GM18907 (cell line): ENCODE results near the gene SHC1.
A peak's percentile ranks its signal among the peaks of the same experiment; 100 is the strongest.

ENCODE experiments used
- ATAC-seq: cut with Tn5 transposase; IDR thresholded peaks from one replicate; pipeline ENCODE4 v1.9.1; 2021; ENCODE audit warnings: mild to moderate bottlenecking, moderate library complexity; ENCODE audit not compliant: unreplicated experiment

SHC1 gene

DNA sequence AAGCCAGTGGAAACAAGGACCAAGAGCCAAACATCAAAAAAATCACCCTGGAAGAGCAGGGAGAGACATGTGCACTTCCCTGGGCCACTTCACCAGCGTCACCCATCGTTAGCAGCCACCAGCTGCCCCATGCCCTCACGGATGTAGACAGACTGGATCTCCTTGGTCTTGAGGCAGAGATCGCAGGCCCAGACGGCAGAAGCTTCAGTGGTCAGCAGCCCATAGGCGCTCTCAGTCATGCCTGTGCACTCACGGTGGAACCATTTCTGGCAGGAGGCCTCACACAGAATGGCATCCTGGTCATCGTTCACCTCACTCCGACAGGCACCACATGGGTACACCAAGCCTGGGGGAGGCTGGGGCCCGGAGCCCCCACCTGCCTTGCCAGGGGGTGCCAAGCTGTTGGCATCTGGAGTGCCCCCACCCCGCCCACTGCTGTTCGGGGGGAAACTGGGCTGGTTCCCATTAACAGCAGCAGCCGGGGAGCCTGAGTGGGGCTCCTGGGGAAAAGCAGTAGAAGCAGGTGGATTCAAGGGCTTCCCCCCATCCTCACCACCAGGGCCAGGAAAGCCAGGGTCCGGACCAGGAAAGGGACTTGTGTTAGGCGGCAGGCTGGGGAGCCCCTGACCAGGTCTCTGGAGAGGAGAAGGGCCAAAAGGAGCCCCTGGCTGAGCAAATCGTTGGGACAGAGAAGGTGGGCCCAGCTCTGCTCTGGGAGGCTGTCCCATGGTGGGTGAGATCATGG is 11.7 kb downstream of the SHC1 start:
- ATAC-seq = no peak

DNA sequence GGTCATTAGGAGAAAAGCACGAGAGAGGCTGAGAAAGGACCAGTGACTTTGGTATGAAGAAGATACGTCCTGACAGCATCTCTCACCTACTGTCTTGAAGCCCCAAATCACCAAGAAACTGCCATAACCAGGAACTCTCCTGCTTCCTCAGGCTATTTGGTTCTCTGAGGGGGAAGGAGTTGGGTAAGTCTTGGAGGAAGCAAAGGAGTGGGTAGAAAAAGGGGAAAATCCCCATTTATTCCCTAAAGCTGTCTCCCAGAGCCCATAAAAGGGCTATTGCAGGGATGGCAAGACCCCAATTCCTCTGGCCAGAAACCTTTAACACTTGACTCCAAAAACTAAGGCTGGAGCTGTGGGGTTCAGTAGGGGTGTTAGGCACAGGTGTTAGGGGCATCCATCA is 12.5 kb downstream of the SHC1 start:
- ATAC-seq = no peak

DNA sequence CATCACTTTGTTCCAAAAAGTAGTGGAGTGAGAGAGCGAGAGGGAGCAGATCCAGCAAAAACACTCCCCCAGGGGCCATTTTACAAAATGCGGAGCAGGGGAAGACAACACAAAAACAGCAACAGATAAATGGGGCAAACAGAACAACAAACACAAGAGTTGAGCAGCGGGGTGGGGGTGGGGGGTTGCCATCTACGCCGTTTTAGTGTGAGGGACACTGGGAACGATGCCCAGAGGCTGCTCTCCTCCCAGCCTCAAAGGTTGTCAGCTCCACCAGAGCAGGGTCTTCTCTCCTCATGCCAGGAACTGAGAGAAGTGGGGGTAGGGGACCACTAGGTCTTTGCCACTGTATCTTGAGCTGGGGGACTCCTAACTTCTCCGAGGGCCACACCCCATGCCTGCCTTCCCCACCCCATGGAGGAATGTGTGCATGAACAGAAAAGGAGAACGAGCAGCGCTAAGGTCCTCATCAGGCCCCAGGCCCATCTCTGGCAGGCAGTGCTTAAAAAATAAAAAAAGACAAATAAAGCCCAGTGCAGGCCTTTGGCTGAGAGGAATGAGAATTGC is 13.4 kb downstream of the SHC1 start:
- ATAC-seq = no peak

DNA sequence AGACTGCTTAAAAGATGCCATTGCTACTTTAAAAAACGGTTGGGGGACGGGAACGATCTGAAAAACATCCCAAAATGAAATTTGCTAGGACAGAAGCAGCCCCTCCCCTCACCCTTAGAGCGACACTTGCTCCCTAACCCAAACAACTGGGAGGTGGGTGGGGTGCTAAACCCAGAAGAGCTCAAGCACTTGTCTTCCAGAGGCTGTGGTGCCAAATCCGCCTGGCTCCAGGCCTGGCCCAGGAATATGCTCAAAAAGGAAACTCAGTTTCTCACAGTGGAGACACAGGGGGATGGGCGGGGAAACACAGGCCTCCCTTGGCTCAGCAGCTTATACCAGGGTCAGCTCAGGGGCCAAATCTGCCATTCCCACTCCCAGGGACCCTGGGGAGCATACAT is 14.0 kb downstream of the SHC1 start:
- ATAC-seq = no peak

DNA sequence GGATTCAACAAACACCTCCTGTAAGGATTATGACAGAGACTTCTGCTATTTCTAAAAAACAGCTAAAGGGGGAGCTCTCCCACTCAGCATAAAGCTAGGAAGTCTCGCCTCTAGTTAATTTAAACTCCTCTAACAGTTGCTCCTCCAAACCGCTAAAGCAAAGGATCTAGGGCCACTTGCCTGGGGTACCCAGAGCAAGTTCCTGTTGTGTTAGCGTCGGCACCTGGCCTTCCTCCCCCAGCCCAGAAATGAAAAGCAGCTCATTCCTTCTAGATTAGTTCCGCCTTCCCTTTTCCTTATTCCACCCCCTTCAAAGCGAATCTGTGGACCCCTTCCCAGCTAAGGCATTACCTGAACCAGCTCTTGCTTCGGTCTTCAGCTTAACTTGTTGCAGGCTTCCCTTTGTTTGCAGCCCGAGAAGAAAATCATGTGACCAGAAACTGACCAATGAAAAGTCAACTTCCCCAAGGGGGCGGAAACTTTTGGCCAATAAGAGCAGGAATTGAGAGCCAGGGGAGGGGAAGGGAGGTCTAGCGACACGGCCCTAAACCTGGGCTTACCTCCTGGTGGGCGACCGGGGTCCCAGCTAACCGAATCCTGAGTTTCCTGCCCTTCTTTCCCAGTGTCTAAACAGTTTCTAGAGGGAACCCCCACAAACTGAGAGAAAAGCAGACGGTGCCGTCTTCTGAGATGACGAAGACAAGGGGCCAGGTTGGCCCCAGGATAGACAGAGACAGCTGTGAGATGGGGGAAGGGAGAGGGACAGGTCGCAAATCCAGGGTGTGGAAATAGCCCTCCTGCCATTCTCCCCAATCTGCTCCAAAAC is 14.6 kb downstream of the SHC1 start, which contains the start of gene PBXIP1:
Gene PBXIP1, minus strand, starts transcription at position 382 of the 826 bp plus-strand sequence. CDS start 2,378 bp downstream, outside the sequence.
- ATAC-seq = peak; percentile 57

DNA sequence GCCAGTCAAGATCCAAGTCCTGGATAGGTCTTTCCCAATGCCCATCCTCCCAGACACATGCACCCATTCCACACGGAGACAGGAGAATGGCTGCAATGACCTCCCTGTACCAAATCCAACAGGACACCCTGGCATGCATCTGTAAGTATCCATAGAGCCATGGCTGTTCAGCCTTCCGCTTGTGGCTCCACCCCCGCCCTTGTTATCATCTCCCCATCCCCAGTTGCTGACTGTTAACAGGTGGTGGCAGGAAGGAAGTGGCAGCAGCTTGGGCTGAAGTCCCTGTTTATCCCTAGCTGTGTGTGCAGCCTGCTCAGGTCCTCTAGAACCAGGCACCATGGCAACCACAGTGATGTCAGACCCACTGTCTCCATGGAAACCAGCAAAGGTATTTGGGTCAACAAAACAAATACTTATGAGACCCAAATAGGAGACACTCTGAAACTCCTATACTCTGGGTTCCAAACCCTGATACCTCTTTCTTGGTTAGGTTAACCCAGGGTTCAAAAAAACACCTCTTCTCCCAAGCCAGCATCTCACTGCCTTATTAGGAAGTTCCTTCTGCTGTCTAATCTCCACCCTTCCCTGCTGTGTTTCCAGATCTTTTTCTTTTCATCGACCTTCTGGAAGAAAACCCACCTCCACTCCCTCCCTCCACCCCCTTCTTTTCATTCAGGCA is 15.4 kb downstream of the SHC1 start:
- no peak for ATAC-seq

DNA sequence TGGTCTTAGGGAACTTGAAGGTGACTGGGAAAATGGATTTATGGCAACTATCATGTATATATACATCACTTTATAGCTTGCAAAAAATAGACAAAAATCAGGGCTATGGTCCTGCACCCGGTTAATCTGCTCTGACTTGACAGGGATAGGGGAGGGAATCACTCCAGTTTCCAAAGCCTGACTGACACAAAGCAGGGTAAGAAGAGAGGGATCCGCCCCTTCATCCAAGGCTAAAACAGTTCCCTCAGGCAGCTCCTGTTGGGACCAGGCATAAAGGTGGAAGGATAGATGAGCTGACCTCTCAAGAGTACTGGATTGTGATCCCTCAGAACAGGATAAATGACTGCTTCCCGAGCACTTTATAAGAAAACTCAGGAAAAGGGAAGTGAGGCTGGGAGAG is 16.0 kb downstream of the SHC1 start:
- no peak for ATAC-seq

DNA sequence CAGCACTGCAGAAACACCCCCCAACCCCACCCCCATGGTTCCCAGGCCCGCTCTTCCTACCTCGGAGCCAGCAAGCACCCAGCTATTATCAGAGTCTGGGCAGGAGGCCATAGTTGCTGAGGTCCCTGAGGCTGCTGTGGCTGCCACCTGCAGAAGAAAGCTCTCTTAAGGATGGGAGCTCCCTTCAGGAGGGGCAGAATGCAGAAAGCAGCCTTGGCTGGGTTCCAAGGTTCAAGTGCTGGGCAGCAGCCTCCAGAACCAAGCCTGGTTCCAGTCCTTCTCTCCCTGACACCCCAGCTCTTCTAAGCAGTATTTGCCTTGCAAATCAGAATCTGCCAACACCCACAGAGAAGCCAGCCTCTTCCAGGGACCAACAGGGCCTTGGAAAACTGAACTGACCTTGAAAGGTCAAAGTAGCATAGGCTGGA is 16.9 kb downstream of the SHC1 start:
- ATAC-seq = no peak

DNA sequence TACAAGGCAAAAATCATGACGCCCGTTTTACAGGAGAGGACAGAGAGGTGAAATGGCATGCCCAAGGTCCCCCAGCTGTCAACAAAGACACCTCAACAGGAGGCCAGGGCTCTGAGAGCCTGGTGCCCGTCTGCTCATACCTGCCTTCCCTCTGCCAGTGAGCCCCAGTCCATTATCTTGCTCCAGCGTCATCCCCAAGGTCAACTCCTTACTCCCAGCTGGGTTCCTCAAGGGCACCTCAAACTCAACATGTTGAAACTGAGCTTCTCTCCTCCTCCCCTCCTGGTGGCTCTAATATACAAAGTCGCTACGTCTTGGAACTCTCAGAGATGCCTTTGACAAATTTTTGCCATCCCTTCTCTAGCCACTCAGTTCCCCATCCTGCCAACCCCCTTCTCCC is 17.9 kb downstream of the SHC1 start:
- no peak for ATAC-seq

DNA sequence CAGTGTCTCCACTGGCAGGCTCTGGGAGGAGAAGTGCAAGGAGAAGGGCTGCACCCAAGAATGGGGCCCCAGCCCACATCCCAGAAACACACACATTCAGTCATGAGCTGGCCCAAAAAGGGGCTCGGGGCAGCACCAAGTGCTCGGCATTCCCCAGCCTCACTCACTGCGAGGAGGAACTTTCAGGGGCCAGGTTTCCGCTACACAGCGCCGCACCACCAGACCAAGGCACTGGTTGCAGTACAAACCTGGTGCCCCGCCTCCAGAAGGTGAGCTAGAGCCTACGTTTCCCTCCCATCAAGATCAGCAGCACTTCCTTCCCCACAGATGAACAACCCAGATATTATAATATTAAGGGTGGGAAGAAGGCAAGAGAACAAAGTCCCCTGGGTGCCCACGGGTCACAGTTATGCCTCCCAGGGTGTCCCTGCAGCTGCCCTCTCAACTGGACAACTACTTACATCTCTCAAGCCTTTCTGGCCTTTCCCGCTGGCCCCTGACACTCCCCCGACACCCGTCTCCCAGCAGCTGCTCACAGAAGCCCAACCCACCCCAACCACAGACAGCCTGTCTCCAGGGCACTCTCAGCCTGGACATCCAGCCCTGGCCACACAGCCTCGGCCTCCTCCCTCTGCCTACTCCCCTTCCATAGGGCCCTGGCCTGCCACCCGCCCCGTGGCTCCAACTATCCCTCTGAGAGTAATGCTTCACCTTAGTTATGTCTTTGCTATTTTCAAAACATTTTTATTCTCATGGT is 18.5 kb downstream of the SHC1 start:
- no peak for ATAC-seq

DNA sequence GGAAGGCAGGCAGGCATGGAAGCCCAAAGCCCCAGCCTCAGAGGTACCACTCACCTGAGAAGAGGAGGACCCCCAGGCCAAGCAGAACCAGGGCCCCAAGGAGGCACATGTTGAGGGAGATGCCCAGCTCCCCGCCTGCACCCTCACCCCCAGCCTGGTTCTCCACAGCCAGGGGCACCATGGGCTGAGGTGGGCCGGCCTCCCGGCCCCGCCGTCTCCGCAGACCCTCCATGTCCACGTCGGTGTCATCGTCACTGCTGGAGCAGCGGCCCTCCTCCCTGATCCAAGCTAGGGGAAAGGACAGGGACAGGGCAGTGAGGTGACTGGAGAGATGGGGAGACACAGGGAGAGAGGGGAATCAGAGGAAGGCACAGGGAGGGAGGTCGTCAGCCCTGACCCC is 22.5 kb downstream of the SHC1 start:
- no peak for ATAC-seq

DNA sequence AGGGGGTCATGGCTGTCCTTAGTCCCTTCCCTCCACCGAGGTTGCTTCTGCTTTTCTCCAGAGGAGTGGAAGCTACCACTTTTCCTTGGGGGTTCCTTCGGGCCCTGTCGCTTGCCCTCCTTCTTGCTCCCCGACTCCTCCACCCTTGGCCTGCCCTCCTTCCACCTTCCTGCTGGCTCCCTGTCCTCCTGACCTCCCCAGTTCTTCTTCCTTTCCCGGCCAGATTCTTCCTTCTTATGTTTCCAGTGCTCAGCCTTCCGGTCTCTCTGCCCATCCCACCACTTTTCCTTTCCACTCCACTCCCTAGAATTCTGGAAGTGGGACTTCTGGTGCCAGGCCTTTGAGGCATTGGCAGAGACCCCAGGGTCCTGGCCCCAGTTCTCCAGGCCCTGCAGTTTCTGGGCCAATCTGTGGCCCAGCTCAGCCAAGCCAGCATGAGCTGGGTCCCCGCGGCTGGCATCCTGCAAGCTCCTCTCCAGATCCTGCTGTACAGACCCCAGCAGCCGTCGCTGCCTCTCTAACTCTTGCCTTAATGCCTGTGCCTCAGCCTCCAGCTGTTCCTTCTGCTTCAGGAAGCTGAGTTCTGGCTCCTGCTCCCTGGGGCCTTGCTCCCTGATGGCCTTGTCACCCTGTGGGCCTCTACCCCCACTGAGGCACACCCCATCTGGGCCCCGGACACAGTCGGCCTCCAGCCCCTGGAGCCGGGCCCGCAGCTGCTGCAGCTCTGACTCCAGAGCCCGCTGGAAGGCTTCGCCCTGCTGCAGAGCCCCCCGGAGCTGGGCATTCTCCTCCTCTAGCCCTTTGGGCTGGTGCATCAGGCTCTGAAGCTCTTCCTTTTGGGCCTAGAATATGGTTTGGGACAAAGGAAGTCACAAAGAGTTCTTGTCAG is 24.3 kb downstream of the SHC1 start:
- ATAC-seq = no peak

DNA sequence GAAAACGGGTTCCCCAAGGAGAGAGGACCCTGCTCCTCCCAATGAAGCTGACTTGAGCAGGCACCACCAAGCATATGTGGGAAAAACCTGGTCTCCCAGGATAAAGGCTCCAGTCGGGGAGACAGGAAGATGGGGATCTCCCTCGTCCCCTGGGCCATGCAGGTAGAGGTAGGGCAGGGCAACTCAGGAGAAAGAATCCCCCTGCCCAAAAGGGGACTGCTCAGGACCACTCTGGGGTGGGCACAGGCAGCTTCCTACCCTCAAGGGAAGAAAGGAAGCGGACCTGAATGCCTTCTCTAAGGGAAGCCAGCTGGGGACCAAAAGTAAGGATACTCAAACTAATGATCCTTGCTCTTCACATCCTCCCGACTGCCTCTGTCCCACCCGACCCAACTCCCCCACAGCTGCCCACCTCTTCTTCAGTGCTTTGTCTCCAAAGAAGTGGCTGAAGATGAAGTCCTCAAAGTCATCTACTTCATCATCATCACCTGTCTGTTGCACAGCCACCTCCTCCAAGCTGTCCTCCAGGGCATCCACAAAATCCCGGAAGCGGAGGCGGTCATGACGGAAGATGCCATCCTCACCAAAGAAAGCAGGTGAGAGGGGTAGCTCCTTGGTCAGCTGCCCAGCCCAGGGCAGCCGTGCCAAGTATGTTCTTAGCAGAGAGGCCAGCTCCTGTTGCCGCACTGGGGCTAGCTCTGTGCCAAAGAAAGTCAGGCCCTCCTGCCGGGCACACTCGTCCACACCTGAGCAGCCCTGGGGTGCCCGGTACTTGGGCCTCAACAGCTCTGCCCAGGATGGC is 25.2 kb downstream of the SHC1 start:
- no peak for ATAC-seq

DNA sequence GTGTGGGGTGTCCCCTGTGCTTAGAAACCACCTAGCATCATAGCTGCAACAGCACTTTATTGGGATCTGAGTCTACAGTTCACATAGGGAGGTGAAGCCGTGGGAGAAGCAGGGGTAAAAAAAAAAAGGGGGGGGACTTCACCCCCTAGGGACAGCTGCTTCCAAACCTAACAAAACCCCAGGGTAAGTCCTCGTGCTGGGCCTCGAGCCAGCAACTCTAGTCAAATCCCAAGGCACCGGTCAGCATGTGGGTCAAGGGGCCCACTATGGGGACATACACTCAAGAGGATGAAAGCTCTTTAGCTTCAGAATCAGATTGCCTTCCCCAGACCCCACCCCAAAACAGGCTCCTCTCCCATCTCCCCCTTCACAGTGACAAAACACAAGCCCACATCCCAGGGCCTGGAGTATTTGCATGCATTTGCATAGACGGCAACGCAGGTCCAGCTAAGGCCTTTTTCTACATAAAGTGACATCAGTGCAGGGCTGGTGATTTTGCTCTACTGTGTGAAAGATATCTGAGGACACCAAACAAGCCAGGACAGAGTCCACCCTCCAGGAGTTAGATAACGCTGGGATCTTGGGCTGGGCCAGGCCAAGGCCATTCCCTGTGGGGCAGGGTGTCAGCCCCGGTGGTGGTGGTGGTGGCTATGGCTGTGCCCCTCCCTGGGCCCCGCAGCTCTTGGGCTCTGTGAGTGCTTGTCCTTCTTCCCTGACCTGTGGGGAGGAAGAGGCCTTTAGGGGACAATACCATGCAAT is 26.0 kb downstream of the SHC1 start:
- ATAC-seq = no peak

DNA sequence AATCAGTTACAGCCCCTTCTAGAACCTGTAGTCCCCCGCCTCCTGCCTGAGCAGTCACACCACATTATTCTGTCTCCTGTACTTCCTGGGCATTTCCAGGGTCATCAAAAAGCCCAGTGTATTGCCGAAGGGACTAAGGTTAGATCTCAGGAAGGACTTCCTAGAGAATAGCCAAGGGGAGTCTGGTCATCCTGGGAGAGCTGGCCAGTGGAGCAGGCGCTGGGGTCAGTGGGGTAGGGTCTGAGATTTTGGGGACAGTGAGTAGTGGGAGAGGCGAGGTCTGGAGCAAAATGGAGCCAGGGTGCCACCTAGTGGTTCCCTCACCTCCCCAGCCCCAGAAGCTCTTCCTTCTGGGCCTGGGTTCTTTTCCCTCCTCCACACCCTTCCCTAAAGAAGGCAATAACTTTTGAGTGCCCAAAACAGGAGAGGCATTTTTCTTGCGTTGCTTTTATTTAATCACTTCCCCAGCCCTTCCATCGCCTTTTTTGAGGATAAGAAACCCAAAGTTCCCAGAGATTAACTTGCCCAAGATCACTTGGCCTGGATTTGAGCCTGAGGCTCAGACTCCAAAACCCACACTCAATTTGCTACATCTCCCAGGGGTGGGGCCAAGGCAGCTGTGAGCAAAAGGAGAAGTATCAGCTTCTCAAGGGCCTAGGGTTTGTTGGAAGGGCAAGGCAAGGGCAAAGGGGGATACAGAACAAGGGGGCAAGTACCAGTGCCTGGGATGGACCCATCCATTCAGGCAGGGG is 26.7 kb downstream of the SHC1 start:
- no peak for ATAC-seq

DNA sequence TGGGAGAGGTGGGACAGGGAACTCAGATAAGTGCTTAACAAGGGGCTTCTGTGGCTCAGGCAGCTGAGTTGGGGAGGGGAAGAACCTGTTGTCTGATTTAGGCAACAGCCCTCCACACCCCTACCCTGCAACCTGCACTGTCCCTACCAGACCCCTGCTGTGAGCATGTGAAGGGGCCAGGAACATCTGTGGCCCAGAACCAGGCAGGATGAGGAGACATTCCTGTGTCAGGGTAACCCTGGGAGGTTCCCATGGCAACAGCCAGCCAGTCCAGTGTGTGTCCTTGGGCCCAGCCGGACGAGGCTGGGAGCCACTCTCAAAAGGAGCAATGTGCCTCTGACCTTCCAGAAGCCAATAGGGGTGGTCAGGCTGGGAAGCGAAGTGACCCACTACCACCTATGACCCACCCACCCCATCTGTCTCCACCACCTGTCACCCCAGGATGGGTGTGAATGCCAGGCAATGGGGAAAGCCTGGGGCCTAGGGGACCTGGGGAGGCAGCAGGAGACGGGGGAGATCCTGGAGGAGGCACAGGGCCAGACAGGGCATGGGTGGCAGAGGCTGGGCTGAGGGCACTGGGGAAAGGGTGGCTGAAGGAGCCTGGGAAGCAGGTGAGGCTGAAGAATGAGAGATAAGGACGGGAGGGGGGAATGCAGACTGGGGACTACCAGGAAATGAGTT is 29.1 kb downstream of the SHC1 start:
- no peak for ATAC-seq
